Measurements from ENCODE around the gene ZBTB16.

Gene ZBTB16

DNA sequence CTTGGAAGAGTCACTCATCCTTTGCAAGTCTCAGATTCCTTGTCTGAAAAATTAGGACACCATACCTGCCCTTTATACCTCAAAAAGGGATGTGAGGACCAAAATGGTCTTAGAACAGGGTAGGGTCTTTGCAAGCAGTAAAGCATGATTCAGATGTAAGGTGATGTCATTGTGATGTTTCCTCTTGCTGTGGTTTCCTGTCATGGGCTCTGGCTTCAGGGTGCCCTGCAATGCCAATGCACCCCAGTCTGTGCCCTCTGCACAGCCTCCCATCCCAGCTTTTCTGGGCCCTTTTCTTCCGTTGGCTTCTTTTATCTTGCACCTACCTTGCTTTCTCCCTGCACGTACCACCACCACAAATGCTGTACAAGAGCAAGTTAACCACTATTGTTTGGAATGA lies 148.9 kb downstream of the ZBTB16 start:
- peak; percentile 1 for DNase-seq (ENCODE audit: low read depth, low spot score)

DNA sequence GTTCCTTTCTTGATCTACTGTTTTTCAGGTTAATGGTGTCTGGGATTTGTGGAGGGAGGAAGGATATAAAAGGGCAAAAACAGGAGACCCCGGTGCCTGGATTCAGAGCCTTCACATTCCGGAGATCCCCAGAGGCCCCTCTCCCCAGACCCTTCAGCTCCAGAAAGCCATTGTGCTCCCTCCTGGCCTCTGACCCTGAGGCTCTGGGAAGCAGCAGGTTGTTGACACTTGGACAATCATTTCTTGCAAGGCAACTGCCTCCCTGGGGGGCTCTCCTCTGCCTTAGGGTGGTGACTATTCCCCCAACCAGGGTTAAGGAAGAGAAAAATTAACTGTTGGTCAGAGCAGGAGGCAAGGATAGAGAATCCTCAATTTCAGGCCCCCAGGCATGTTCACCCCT lies 149.8 kb downstream of the ZBTB16 start:
- no peak for DNase-seq (ENCODE audit: low read depth, low spot score)

DNA sequence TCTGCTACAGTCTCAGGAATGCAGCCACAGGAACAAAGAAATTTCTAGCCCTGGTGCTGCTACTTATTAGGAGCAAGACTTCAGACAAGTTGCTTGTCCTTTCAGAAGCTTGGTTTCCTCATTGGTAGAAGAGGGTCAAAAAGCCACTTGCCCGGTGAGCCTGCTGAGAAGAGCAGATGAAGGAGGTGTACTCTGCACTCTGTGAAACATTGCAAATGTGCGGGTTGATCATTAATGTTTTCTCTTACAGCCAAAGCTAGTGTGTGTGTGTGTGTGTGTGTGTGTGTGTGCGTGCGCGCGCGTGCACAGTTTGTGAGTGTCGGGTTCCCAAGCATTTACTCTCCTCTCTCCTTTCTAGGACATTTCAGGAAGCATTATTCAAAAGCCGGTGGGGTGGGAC lies 150.4 kb downstream of the ZBTB16 start:
- no peak for DNase-seq (ENCODE audit: low read depth, low spot score)

DNA sequence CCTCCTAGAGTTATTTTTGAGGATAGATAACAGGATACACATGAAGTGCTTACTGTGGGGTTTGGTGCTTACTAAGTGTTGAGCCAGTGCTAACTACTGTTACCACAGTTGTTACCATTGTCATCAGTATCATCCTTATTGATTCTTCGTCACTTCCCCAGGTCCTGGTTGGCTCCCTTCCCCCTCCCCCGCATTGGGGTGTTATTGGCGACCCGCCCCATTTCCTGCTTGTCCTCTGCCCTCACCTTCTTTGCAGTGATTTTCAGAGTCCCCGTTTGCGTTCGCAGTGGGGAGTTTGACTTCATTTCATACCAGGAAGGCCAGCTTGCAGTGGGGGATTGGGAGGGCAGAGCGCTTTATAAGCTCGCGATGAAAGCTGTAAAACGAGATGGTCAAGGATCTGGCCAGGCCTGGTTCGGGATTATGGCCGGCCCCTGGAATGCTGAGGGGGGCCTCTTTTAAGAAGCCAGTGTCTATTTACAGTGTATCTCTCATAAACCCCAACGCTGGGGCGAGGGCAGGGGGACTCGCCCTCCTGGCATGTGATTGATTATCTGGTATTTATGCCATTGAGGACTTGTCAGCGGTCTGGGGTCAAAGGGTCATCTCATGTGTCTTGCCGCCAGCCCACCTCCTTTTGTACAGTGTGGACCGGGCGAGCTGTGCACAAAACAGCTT lies 152.1 kb downstream of the ZBTB16 start:
- no peak for DNase-seq (ENCODE audit: low read depth, low spot score)

DNA sequence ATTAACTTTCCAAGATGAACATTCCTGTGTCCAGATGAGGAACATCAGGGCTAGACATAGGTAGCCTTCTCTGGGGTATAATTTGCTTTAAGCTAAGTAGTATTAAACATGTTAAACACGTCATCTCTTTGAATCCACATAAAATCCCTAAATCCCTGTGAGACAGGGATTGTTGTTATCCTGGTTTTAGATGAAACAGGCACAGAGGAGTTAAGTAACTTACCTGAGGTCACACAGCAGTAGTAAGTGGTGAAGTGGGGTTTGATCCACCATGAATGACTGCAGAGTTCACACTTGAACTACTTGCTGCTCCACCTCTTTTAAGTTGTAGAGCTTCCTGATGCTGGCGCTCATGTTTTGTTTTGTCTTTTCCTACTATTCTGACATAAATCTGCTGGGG lies 154.1 kb downstream of the ZBTB16 start:
- no peak for DNase-seq (ENCODE audit: low read depth, low spot score)

DNA sequence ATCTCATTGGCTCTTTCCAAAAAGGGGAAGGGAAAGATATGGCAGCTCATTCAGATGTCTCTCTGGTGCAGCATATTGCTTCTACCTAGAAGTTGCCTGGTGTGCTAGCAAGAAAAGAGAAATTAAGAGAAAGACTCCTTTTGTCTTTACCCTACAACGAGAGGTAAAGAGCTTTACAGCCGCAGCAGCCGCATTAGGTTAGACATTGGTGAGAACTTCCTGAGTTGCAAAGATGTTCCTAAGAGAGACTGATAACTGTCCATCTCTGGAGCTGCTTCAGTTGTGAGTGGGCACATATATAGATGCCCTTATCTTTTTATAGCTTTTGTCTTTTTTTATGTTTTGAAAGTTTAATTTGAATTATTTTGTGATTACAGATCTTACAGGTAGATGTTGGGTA lies 155.9 kb downstream of the ZBTB16 start:
- no peak for DNase-seq (ENCODE audit: low read depth, low spot score)

DNA sequence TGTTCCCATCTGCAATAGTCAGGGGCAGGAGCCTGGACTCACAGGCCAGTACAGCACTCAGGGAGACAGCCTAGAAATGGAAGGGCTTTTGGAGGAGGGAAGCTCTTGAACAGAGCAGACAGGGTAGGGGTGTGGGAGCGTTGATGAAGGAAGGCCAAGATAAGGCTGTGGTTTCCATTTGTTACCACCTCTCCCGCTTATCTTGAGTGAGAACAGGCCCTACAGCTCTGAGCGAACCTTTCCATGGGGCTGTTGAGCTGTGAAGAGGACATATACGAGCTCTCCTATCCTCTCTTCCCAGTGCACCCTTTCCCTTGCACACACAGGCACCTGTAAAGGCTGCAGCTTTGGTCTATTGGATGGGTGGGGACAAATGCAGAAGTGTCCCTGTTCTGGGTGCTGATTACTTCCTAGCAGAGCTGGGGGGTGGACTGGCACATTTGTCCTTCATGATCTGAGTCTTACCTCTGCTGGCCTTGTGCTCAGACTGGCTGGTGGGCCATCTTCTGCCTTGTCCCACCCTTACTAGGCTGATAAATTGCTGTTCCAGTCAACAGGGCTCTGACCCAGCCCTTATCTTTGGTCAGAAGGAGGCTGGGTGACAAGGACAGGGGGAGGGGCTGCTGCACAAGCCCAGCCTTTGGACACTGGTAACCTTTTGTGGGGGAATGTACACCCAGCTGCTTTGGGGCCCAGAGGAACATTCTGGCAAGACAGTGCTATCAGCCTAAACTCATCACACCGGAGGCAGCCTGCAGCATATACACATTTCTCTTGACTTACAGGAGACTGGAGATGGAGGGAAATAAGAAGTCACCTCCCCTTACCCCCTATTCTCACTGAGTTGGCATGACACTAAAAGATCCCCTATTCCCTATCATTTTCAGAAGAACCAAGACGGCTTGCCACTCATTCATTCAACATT lies 156.6 kb downstream of the ZBTB16 start:
- DNase-seq (ENCODE audit: low read depth, low spot score), result no peak

DNA sequence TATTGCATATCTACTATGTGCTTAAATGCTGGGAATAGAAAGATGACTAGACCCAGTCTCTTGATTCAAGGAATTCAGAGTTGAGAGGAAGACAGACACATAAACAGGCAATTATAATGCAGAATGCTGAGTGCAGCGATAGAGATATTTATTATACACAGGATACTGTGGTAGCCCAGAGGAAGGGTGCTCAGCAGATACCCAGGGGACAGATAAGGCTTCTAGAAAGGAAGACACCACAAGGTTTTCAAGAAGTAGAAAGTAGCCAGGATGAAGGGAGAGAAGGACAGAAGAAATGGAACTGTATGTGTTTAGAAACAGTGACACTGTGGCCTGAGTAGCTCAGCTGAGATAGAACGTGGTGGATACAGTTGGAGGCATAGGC lies 157.3 kb downstream of the ZBTB16 start:
- no peak for DNase-seq (ENCODE audit: low read depth, low spot score)

DNA sequence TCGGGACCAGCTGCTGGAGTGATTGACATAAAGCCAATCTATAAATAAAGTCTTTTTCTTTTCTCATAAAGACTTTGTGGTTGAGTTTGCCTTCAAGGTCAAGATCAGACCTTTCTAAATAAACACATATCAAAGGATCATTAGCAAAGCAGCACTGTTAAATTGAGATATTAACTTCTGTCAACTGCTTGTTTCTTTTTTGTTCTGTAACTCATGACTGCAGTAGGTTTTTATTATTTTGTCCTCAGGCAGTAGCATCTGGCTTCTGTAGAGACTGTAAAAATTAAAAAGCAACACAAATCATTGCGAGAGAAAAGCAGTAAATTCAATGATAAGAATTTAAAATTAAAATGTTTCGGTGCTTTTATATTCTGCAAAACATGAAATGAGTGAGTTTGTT lies 159.0 kb downstream of the ZBTB16 start:
- DNase-seq (ENCODE audit: low read depth, low spot score), result no peak

DNA sequence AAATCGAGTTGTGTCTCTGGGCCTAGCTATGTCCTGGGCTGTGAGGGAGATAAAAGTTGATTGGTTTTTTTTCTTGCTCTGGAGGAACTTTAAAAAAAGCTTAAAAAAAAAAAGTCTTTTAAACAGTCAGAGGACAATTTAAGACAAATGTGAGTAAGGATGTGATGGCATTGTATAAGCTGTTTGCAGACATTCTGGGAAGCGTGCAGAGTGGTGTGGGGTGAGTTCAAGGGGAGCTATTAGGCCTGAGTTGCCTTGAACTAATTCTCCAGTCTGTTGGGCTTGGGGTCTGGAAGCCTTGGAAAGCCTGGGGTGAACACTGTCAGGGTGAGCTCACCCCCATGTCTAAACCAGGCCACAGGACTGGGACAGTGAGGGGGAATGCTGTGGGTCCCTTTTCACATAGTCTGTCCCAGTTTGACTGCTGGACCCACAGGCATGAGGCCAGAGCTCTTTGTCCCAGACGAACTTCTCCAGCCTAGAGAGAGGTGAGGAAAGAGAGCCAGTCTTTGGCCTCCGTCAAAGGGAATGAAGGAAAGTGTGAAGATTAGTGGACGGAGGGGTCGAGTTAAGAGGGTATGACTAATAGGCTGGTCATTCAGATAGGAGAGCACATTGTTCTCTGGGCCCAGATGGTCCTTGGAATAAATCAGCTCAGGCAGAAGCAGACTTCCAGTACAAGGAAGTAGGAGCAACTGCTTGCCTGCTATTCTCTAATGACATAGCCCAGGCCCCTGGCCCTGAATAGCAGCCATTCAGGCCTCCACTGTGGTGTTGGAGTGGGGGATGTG lies 160.2 kb downstream of the ZBTB16 start:
- DNase-seq (ENCODE audit: low read depth, low spot score), result no peak

DNA sequence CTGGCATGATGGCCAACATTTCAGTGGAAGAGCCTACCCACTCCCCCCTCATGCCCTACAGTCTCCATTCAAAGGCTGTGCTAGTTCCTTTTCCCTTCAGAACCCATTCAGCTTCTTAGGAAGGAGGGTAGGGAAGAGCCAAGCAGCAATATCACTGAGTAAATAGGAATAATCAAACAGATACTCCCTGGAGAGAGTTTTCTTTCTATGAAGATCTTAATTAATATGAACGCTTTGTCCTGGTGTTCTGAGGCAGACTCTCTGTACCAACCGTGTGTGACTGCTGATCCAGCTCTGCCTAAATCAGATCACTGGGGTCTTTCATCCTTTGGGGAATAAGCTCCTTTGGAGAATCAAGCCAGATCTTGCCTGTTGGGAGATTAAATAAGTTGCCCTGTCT lies 161.5 kb downstream of the ZBTB16 start:
- no peak for DNase-seq (ENCODE audit: low read depth, low spot score)

DNA sequence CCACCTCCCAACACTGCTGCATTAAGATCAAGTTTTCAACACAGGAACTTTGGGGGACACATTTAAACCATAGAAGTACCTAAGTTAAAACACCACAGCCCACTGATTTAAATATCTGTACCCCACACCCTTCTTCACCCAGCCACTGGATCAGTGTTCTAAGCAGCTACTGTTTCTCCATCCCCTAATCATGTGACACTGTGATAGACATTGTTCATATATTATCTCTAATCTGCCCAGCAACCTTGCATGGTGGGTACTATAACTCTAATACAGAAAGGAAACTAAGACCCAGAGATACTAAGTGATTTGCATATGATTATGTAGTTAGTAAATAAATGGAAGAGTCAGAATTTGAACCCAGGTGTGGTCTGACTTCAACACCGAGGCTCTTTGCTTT lies 166.2 kb downstream of the ZBTB16 start:
- no peak for DNase-seq (ENCODE audit: low read depth, low spot score)

DNA sequence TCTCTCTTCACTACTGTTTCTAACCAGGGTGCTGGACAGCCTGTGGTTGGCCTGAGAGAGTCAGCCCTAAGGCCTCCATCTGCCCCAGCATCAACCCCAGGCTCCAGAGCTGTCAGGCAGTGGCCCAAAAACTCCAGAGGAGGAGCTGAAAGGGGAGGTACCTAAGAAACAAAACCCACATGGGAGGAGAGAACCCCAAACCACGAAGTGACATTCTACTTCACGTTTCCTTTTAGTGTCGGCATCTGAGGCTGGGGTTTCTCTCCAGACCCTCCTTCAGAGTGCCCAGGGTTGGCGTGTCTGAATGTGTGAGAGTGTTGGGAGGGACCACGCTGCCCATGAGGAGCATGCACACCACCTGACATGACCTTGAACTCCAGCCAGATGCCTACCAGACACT lies 166.8 kb downstream of the ZBTB16 start:
- DNase-seq (ENCODE audit: low read depth, low spot score), result no peak

DNA sequence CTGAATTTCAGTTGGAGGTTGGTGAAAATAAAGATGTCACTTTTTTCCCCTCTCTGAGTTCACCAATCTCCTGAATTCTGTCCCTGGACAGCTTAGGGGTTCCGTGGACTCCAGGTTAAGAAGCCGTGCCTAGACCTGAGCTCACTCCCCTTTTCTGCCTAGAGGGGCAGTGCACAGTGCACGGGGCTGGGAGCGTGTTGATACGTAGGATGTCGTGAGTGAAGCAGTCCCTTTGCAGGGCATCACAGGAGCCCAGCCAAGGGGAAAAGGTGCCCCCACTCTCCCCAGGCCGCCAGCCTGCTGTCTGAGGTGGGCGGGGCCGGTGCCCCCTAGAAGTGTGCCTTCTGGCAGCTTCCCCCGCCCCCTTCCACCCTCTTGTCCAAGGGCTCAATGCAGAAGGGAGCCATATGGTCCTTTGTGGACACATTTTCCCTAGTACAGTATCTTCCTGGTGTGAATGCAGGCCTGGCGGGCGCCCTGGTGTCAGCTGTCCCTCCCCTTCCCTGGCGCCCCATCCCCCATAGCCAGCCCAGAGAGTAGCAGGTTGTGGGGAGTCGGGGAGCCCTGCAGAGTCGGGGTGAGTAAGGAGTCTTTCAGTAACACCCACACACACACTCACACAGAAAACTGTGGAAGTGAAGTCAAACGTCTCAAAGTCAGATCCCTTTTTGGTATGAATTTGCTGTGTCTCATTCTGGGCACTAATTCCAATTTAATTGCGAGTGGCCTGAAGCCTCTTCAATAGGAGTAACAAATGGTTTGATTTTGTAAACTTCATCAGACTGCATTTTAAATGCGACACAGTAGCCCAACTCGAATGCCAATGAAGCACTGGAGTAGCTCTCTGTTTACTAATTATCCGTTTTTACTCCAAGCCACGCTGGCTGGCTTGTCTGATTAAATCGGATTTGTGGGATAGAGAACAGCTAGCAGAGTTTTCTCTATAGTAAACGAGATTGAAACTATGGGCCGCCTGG lies 169.2 kb downstream of the ZBTB16 start:
- DNase-seq (ENCODE audit: low read depth, low spot score), result no peak

DNA sequence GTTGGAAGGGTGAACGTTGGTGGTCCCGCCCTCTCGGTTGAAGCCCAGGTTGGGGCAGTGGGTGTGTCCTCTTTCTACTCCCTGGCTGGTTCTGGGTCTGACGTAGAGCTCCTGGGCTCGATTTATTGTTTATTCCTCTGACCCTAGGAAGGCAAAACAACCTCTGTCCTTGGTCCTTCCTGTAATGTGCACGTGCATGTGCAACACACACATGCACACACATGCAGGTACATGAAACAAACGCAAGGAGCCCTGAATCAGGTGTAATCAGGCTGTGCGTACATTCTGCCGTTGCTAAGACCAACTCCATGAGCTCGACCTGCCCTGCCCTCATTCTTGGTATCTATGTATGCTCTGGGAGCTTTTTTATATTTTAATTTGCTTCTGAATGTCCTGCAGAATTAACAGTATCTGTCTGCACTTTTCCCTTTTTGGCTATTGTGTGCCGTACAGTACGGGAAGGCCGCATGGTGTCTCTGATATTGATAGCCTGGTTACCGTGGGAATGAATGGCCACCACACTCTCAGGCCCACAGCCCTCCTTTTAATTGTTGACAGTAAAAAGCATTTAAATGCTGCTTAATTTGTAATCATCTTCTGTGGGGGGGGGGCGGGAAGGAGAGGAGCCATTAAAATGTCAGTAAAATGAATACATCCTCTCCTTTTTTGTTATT lies 170.7 kb downstream of the ZBTB16 start:
- DNase-seq (ENCODE audit: low read depth, low spot score), result no peak

DNA sequence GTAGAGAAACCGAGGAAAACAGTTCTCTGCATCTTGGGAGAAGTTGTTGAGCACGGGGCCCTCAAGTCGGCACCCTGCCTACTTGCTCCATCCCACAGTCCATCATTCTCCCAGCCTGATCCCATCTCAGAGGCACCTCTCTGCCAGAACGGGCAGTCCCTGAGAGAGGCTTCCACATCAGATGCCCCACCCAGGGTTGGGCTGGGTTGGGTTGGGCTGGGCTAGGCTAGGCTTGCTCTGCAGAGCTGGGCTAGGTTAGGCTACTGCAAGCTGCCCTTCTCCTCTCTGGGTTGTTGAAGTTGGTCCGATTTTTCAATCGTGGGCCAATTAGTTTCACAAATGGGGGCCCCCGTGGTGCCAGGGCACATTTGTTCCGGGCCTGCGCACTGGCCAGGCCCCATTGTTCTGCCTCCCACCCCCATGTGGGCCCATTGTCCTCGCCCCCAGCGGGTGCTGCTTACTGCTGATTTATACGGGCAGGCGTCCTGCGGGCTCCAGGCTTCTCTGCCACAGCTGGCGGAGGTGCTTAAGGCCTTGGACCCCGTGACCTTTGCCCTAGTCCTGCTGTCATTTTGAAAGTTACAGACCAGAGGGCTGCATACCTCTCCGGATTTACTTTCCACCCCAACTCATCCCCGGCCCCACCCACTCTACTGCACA lies 173.0 kb downstream of the ZBTB16 start:
- DNase-seq (ENCODE audit: low read depth, low spot score), result no peak

DNA sequence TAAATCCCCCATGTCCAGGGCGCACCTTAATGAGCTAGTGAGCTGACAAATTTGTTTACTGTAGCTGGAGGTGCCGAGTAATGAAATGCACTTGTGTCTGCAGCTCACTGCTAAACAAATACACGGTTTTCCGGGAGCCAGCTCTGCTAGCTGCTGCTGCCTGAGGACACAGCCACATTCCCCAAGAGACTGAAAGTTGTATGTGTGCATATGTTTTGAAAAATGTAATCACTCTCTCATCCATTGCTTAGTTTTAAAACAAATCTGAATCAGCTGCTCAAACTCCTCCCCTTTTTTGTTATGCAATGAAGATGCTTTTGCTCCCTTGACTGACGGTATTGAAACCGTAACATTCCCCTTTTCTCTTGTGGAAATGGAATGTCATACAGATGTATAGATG lies 174.2 kb downstream of the ZBTB16 start:
- no peak for DNase-seq (ENCODE audit: low read depth, low spot score)

DNA sequence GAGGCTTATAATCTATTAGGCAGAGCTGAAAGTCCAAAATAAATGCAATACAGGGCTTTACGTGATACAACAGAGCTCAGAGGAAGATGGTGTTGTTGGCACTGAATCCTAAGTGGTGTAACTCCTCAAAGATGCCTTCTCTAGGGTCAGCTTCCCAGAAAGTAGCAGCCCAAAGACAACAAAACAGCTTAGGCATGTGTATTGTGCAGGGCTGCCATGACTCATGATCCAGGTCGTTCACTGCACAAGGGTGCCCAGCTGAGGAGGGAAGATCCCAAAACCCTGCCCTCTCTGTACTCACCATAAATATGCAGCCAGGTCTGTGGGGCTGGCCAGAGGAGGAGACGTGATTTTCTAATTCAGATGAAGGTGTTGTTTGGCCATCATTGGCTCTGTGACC lies 177.3 kb downstream of the ZBTB16 start:
- no peak for DNase-seq (ENCODE audit: low read depth, low spot score)

DNA sequence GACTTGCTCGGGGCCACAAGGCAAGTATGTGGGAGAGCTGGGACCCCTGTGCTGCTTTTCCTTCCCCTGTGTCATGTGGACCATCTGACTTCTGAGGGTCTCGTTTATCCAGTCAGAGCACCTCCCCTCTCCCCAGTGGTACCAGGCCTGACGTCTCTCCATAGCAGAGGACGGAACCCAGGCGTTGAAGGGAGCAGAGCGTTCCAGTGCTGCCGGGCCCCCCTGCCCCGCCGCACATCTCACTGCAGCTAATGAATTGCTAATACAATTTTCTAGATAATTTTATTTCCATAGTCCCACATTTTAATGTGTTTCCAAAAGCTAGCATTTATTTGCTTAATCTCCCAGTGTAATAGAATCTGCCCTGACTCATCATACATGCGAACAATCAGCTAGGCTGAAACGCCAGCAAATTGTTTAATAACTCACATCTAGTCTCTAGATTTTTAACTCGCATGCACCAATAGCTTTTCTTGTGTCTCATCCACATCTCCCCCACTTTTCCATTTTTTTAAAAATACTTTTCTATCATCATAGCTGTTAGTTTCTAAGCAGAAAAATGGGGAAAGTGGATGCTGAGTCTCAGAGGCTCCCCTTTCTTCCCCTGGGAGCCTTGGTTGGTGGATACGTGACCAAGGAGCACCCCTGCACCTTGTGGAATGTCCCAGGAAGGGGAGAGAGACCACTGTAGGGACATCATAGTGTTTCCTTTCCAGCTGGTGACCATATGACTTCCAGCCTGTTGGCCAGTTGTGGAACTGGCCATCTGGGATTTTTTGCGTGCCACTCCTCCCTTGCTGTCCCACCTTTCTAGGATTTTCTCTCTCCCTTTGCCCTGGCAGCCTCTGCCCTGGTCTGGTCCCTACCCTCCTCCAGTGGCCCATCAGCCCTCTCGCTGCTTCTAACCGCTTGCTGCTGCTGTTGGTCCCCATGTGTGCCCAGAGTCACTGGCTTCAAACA lies 178.1 kb downstream of the ZBTB16 start:
- no peak for DNase-seq (ENCODE audit: low read depth, low spot score)
